ENCODE results near the gene CSF2.
"Not testable (repeated sequence)": the region's sequence is repeated elsewhere in the genome, so short reads cannot be mapped to it uniquely, and the experiment has no call there.

The CSF2 gene

DNA sequence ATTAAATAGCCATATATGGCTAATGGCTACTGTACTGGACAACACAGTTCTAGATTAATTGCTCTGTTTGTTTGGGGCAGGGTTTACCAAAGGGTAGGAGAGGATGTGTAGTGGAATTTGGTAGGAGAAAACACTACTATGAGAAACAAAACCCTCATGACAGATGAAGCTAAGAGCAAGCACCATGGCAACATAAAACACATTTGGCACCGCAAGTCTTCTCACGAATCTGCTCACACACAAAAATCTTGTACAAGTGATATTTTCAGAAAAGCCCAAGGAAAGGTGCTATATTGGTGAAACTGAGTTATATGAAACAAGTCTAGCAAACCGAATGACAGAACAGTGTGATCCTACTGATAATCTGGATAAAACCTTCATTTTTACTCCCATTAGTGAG lies 38.5 kb downstream of the CSF2 start:
- H3K36me3 Mint-ChIP-seq (ENCODE audit: insufficient read depth) = peaks cover 2% of the 10 kb centered on the region

DNA sequence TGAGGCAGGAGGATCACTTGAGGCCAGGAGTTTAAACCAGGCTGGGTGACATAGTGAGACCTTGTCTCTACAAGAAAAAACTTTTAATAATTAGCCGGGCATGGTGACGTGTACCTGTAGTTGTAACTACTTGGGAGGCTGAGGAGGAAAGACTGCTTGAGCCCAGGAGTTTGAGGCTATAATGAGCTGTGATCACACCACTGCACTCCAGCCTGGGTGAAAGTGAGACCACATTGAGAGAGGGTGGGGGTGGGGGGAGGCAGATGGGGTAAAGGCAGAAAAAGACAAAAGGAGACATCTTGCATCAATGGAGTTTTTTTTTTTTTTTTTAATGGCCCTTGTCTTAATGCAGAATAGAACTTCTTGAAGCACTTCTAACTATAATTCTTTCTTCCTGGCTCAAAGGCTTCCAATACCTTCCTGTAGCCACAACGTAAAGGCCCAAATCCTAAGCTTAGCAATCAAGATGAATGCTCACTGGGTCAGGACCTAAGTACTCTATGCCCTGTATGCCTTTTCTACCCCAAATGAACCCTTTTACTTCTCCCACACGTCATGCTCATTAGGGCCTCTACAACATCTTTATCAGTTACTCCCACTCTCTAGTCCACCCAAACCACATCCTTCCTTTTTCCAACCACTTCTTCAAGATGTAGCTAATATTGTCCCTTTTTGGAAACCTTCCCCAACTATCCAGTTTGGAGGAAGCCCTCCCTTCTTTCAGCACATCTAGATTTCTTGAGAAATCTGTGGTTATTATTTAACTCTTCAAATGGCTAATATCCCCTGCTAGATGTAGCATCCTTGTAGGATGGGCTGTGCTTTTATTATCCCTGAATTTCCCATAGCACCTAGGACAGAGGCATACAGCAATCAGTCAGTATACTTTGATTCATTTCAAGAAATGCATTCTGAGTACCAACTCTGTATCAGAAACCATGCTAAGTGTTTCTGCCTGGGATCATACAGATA lies 40.8 kb downstream of the CSF2 start:
- Mint-ChIP-seq H3K9me3 (no peaks in the 10 kb centered on the region), H3K27ac (ENCODE audit: low read depth) (peak overlapping the region; percentile 20)

More for the DNA sequence above, 38.5 kb downstream of the CSF2 start:
- DNase-seq (ENCODE audit: low spot score in 2 of 2) (no peak), ATAC-seq (replicated peaks; ENCODE audit: extremely low read depth, poor library complexity, severe bottlenecking) (no peak)
- peaks cover 45% of the 10 kb centered on the region for H3K4me1 Mint-ChIP-seq
- no peak overlapping the region for H3K4me3 Mint-ChIP-seq
- H3K9me3 Mint-ChIP-seq = no peaks in the 10 kb centered on the region
- H3K27ac Mint-ChIP-seq (ENCODE audit: low read depth) = peak overlapping the region; percentile 15
- H3K27me3 Mint-ChIP-seq = no peaks in the 10 kb centered on the region

DNA sequence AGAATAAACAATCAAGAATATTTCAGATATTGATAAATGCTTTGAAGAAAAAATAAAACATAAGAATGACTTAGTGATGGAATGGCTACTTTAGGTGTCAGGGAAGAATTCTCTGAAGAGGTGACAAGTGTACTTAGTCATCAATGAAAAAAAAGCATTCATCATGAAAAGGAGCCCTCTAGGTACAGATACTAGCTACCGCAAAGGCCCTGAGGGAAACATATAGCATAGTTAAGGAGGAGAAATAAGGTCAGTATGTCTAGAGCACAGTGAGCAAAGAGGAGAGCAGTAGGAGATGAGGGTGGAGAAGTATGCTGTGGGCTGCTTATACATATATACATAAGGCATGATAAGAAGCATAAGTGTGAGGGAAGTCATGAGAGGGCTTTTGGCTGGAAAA lies 41.8 kb downstream of the CSF2 start:
- Mint-ChIP-seq H3K4me1 (peaks cover 37% of the 10 kb centered on the region), H3K27ac (ENCODE audit: low read depth) (peak overlapping the region; percentile 5), H3K4me3 (no peak overlapping the region), H3K36me3 (ENCODE audit: insufficient read depth) (peaks cover 2% of the 10 kb centered on the region), H3K27me3 (no peaks in the 10 kb centered on the region), H3K9me3 (no peaks in the 10 kb centered on the region)
- ATAC-seq (replicated peaks; ENCODE audit: extremely low read depth, poor library complexity, severe bottlenecking) = no peak
- DNase-seq (ENCODE audit: low spot score in 2 of 2) = no peak

More for the DNA sequence above, 40.8 kb downstream of the CSF2 start:
- Mint-ChIP-seq H3K4me1 (peaks cover 45% of the 10 kb centered on the region), H3K36me3 (ENCODE audit: insufficient read depth) (peaks cover 2% of the 10 kb centered on the region), H3K4me3 (peak overlapping the region; percentile 43), H3K27me3 (no peaks in the 10 kb centered on the region)
- DNase-seq (ENCODE audit: low spot score in 2 of 2) (no peak), ATAC-seq (replicated peaks; ENCODE audit: extremely low read depth, poor library complexity, severe bottlenecking) (no peak)

DNA sequence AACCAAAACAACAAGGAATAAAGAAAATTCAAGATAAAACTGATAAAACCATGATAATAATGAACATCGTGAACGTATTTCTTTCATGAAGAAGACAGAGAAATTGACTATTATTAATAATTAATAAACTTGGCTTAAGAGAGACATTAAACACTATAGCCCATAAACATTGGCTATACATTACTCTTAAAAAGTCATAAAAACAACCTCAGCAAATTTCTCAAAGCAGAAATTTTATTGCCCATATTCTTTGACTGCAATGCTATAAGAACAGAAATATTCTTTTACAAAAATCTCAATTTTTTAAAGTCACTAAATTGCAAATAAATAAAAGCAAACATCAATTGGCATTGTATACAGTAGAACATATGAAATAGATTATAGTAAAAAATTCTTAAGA lies 42.5 kb downstream of the CSF2 start:
- H3K9me3 Mint-ChIP-seq = no peaks in the 10 kb centered on the region
- H3K4me1 Mint-ChIP-seq = peaks cover 30% of the 10 kb centered on the region
- H3K27me3 Mint-ChIP-seq = no peaks in the 10 kb centered on the region
- H3K27ac Mint-ChIP-seq (ENCODE audit: low read depth) = no peak overlapping the region
- DNase-seq (ENCODE audit: low spot score in 2 of 2) = no peak
- no peak overlapping the region for H3K4me3 Mint-ChIP-seq
- ATAC-seq (replicated peaks; ENCODE audit: extremely low read depth, poor library complexity, severe bottlenecking) = no peak
- H3K36me3 Mint-ChIP-seq (ENCODE audit: insufficient read depth) = peaks cover 2% of the 10 kb centered on the region

DNA sequence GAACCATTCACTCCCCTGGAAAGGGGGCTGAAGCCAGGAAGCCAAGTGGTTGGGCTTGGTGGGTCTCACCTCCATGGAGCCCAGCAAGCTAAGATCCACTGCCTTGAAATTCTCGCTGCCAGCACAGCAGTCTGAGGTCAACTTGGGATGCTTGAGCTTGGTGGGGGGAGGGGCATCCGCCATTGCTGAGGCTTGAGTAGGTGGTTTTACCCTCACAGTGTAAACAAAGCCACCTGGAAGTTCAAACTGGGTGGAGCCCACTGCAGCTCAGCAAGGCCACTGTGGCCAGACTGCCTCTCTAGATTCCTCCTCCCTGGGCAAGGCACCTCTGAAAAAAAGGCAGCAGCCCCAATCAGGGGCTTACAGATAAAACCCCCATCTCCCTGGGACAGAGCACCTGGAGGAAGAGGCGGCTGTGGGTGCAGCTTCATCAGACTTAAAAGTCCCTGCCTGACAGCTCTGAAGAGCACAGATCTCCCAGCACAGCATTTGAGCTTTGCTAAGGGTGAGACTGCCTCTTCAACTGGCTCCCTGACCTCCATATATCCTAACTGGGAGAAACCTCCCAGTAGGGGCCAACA lies 43.4 kb downstream of the CSF2 start:
- not testable (repeated sequence) for DNase-seq (ENCODE audit: low spot score in 2 of 2); H3K36me3 Mint-ChIP-seq (ENCODE audit: insufficient read depth); H3K9me3 Mint-ChIP-seq; H3K4me3 Mint-ChIP-seq; H3K27ac Mint-ChIP-seq (ENCODE audit: low read depth); ATAC-seq (replicated peaks; ENCODE audit: extremely low read depth, poor library complexity, severe bottlenecking); H3K27me3 Mint-ChIP-seq
- H3K4me1 Mint-ChIP-seq = peaks cover 22% of the 10 kb centered on the region

DNA sequence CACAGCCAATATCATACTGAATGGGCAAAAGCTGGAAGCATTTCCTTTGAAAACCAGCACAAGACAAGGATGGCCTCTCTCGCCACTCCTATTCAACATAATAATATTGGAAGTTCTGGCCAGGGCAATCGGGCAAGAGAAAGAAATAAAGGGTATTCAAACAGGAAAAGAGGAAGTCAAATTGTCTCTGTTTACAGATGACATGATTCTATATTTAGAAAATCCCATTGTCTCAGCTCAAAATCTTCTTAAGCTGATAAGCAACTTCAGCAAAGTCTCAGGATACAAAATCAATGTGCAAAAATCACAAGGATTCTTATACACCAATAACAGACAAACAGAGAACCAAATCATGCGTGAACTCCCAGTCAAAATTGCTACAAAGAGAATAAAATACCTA lies 47.1 kb downstream of the CSF2 start:
- H3K9me3 Mint-ChIP-seq; ATAC-seq (replicated peaks; ENCODE audit: extremely low read depth, poor library complexity, severe bottlenecking); DNase-seq (ENCODE audit: low spot score in 2 of 2); H3K27me3 Mint-ChIP-seq; H3K4me3 Mint-ChIP-seq; H3K27ac Mint-ChIP-seq (ENCODE audit: low read depth); H3K36me3 Mint-ChIP-seq (ENCODE audit: insufficient read depth): not testable (repeated sequence)
- H3K4me1 Mint-ChIP-seq = peaks cover 11% of the 10 kb centered on the region

DNA sequence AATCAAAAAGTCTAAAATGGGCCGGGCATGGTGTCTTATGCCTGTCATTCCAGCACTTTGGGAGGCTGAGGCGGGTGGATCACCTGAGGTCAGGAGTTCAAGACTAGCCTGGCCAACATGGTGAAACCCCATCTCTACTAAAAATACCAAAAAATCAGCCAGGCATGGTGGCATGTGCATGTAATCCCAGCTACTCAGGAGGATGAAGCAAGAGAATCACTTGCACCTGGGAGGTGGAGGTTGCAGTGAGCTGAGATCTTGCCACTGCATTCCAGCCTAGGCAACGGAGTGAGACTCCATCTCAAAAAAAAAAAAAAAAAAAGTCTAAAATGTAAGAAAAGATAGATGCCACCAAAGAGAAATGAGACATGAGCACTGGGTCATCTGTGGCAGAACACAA lies 49.4 kb downstream of the CSF2 start:
- H3K27me3 Mint-ChIP-seq = peaks cover 12% of the 10 kb centered on the region
- H3K36me3 Mint-ChIP-seq (ENCODE audit: insufficient read depth); DNase-seq (ENCODE audit: low spot score in 2 of 2); H3K27ac Mint-ChIP-seq (ENCODE audit: low read depth); H3K9me3 Mint-ChIP-seq; H3K4me3 Mint-ChIP-seq; ATAC-seq (replicated peaks; ENCODE audit: extremely low read depth, poor library complexity, severe bottlenecking): not testable (repeated sequence)
- H3K4me1 Mint-ChIP-seq = peaks cover 17% of the 10 kb centered on the region

DNA sequence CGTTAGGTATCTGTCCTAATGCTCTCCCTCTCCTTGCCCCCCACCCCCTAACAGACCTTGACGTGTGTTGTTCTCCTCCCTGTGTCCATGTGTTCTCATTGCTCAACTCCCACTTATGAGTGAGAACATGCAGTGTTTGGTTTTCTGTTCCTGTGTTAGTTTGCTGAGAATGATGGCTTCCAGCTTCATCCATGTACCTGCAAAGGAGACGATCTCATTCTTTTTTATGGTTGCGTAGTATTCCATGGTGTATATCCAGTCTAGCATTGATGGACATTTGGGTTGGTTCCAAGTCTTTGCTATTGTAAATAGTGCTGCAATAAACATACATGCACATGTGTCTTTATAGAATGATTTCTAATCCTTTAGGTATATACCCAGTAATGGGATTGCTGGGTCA lies 50.0 kb downstream of the CSF2 start:
- not testable (repeated sequence) for H3K36me3 Mint-ChIP-seq (ENCODE audit: insufficient read depth); H3K4me3 Mint-ChIP-seq; DNase-seq (ENCODE audit: low spot score in 2 of 2); ATAC-seq (replicated peaks; ENCODE audit: extremely low read depth, poor library complexity, severe bottlenecking); H3K9me3 Mint-ChIP-seq; H3K27ac Mint-ChIP-seq (ENCODE audit: low read depth)
- Mint-ChIP-seq H3K27me3 (peaks cover 14% of the 10 kb centered on the region), H3K4me1 (peaks cover 17% of the 10 kb centered on the region)

All from central memory CD8-positive, alpha-beta T cell (primary cell).